OCI-M1 (cell line): ENCODE data around the gene CCR4.
"Not testable (repeated sequence)": the region's sequence is repeated elsewhere in the genome, so short reads cannot be mapped to it uniquely, and the experiment has no call there.

Experiments used
- DNase-seq: peaks from one replicate; lab custom pipeline; 2025; lab: John Stamatoyannopoulos, UW

Gene CCR4

GRCh38 chr3:32952369-32953077 lies 1.1 kb downstream of the CCR4 start:
- DNase-seq = no peak

GRCh38 chr3:32954506-32954905 lies 3.1 kb downstream of the CCR4 start:
- no peak for DNase-seq

GRCh38 chr3:32956750-32957570 lies 5.5 kb downstream of the CCR4 start:
- no peak for DNase-seq

- no peak for DNase-seq
Observed at GRCh38 chr3:32958509-32958908, 7.1 kb downstream of the CCR4 start.

GRCh38 chr3:32959371-32959770 lies 7.9 kb downstream of the CCR4 start:
- no peak for DNase-seq

- peak; percentile 11 for DNase-seq
Observed at GRCh38 chr3:32960404-32961170, 9.1 kb downstream of the CCR4 start.

GRCh38 chr3:32961189-32961715 lies 9.8 kb downstream of the CCR4 start:
- no peak for DNase-seq

- DNase-seq = no peak
Observed at GRCh38 chr3:32963871-32964270, 12.4 kb downstream of the CCR4 start.

- not testable (repeated sequence) for DNase-seq
Observed at GRCh38 chr3:32964781-32965180, 13.3 kb downstream of the CCR4 start.

GRCh38 chr3:32965617-32966213 lies 14.3 kb downstream of the CCR4 start:
- DNase-seq = not testable (repeated sequence)

- not testable (repeated sequence) for DNase-seq
Observed at GRCh38 chr3:32966627-32967026, 15.2 kb downstream of the CCR4 start.

- DNase-seq = no peak
Observed at GRCh38 chr3:32968166-32968919, 16.9 kb downstream of the CCR4 start.

- DNase-seq = no peak
Observed at GRCh38 chr3:32968920-32969389, 17.5 kb downstream of the CCR4 start.

- no peak for DNase-seq
Observed at GRCh38 chr3:32969656-32970055, 18.2 kb downstream of the CCR4 start.

- peak; percentile 40 for DNase-seq
Observed at GRCh38 chr3:32971291-32971690, 19.8 kb downstream of the CCR4 start.

GRCh38 chr3:32972482-32973146 lies 21.2 kb downstream of the CCR4 start:
- DNase-seq = peak; percentile 95

- peak; percentile 61 for DNase-seq
Observed at GRCh38 chr3:32973982-32974381, 22.5 kb downstream of the CCR4 start.

- DNase-seq = peak; percentile 13
Observed at GRCh38 chr3:32975891-32976595, 24.6 kb downstream of the CCR4 start.

GRCh38 chr3:32977861-32978260 lies 26.4 kb downstream of the CCR4 start:
- no peak for DNase-seq

- no peak for DNase-seq
Observed at GRCh38 chr3:32978331-32978730, 26.9 kb downstream of the CCR4 start.
